HFFc6 (cell line): ENCODE measurements around the gene RNF115. TPM values are rescaled to one million over a fixed set of nuclear protein-coding genes. Genes with fewer than 3 reads are reported as not detected.

Experiments
- DNase-seq: peaks from one replicate; pipeline ENCODE4 v3.0.0-alpha.2; 2018
- H3K27ac Mint-ChIP-seq: 2 replicates; pipeline ENCODE4 v1.8.0; 2020; ENCODE audit warnings: mild to moderate bottlenecking, mixed read lengths
- H3K27me3 Mint-ChIP-seq: 2 replicates; pipeline ENCODE4 v1.8.0; 2021; ENCODE audit warnings: mild to moderate bottlenecking, moderate library complexity, mixed read lengths; ENCODE audit not compliant: insufficient read depth
- H3K36me3 Mint-ChIP-seq: 2 replicates; pipeline ENCODE4 v1.8.0; 2021; ENCODE audit warnings: low read depth, mixed read lengths
- H3K4me1 Mint-ChIP-seq: 2 replicates; pipeline ENCODE4 v1.8.0; 2020; ENCODE audit warnings: low read depth, mixed read lengths
- H3K4me3 Mint-ChIP-seq: 2 replicates; pipeline ENCODE4 v1.8.0; 2020; ENCODE audit warnings: mild to moderate bottlenecking, moderate library complexity, mixed read lengths
- H3K9me3 Mint-ChIP-seq: 2 replicates; pipeline ENCODE4 v1.8.0; 2020; ENCODE audit warnings: mild to moderate bottlenecking, mixed read lengths
- total RNA-seq, 6 experiments: library from RNA; stranded (reverse); fragmentation: NEBNext Ultra II Directional; extraction: Animal tissue kit (Norgen Biotek cat#: 25700); gene quantifications; 2 replicates in 1 of 6; 3 replicates in 5 of 6; pipeline ENCODE4 v1.2.3, GENCODE V29; 2021
- TF ChIP-seq, protein P1 (sequence below): fragments of 200-600 bp; sonication (generic); IDR thresholded peaks from 2 replicates; pipeline ENCODE4 v1.5.0; 2021; ENCODE audit warnings: antibody characterized with exemption, mild to moderate bottlenecking

RNF115 gene
- total RNA-seq, 6 experiments from 2014 or later, result 14.0 to 23.0 (median 21.2) TPM

- Mint-ChIP-seq H3K4me3 (no peak overlapping the region), H3K4me1 (peaks cover 49% of the 10 kb centered on the region), H3K27me3 (no peaks in the 10 kb centered on the region; the same call in 1 of the 2 replicates), H3K9me3 (peaks cover 6% of the 10 kb centered on the region; the same call in 1 of the 2 replicates), H3K27ac (peak overlapping the region; percentile 19), H3K36me3 (peaks cover 64% of the 10 kb centered on the region)
- DNase-seq, result no peak
- TF ChIP-seq, protein P1, sequence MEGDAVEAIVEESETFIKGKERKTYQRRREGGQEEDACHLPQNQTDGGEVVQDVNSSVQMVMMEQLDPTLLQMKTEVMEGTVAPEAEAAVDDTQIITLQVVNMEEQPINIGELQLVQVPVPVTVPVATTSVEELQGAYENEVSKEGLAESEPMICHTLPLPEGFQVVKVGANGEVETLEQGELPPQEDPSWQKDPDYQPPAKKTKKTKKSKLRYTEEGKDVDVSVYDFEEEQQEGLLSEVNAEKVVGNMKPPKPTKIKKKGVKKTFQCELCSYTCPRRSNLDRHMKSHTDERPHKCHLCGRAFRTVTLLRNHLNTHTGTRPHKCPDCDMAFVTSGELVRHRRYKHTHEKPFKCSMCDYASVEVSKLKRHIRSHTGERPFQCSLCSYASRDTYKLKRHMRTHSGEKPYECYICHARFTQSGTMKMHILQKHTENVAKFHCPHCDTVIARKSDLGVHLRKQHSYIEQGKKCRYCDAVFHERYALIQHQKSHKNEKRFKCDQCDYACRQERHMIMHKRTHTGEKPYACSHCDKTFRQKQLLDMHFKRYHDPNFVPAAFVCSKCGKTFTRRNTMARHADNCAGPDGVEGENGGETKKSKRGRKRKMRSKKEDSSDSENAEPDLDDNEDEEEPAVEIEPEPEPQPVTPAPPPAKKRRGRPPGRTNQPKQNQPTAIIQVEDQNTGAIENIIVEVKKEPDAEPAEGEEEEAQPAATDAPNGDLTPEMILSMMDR, result no peak
Measured at GRCh38 chr1:145757420-145757819, 66.5 kb downstream of the RNF115 start.

DNA sequence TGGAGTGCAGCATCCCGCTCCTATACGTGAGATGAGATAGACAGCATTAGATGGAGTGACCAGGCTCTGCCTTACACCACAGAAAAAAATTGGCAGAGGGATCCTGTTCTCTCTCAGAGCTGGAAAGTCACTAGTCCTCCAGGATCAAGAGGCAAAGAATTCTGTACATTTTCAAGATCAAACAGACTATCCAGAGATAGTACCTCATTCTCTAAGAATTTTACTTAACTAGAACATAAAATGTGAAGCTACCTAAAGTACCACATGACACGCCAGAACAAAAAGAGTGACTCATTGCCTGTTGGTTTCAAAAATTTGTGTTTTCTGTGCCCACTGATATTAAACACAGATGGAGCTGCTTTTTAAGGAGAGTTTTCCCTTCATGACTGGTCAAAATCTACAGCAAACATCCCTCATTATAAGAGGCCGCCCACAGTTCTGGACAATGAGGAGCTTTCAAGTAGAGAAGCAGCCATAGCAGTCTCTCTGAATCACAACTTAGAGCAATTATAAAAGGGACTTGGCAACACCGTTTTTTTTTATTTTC lies 72.3 kb downstream of the RNF115 start:
- peak overlapping the region; percentile 92 for H3K27ac Mint-ChIP-seq
- peaks cover 46% of the 10 kb centered on the region for H3K36me3 Mint-ChIP-seq

DNA sequence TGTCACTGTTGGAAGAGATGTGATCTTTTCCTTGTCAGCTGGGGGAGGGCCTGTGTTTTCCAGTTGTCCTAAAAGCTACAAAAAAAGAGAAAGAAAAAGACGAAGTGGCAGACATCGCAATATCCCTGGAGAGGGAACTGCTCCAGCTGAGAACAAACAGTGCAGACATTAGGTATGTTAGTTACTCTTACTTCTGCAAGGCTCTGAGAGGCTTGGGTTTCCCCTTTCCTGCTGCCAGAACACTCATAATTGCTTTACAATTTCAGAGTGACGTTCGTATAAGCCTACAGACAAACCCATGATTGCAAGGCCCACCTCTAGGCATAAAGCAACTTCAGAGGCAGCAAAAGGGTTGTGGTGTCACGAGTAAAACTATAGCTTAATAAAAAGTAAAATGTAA lies 73.5 kb downstream of the RNF115 start:
- Mint-ChIP-seq H3K4me3 (peak overlapping the region; percentile 74; the same call in 1 of the 2 replicates), H3K4me1 (peaks cover 53% of the 10 kb centered on the region), H3K36me3 (peaks cover 40% of the 10 kb centered on the region), H3K27me3 (no peaks in the 10 kb centered on the region), H3K9me3 (no peaks in the 10 kb centered on the region), H3K27ac (peak overlapping the region; percentile 92)
- DNase-seq, result no peak
- TF ChIP-seq, protein P1, result no peak

More for the DNA sequence above, 72.3 kb downstream of the RNF115 start:
- Mint-ChIP-seq H3K4me1 (peaks cover 53% of the 10 kb centered on the region), H3K4me3 (peak overlapping the region; percentile 74), H3K27me3 (no peaks in the 10 kb centered on the region), H3K9me3 (no peaks in the 10 kb centered on the region)
- TF ChIP-seq, protein P1, result no peak; the same call in 1 of the 2 replicates
- DNase-seq, result peak; percentile 98

DNA sequence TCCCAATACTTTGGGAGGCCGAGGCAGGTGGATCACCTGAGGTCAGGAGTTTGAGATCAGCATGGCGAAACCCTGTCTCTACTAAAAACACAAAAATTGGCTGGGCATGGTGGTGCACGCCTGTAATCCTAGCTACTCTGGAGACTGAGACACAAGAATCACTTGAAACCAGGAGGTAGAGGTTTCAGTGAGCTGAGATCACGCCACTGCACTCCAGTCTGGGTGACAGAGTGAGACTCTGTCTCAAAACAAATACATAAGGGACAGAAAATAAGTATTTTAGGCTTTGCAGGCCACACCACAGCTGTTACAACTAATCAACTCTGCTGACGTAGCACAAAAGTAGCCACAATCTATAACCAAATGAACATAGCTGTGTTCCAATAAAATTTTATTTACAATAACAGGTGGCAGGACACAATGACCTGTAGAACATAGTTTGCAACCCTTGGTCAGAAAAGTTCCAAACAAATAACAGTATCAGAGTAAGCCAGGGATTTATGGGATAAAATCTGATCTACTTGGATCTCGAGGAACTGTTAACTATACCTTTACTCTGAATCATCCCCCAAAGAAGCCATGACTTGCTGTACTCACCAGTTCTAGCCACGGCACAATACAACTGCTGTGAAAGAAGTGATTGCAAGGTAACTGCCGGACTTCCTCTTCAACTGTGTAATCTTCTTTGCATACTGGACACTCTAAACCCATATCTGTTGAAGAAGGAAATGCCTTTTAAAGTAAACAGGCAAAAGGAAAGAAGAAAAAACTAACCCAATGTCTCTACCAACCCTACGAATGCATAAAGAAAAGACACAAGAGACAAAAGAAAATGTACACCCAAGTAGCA lies 76.3 kb downstream of the RNF115 start:
- Mint-ChIP-seq H3K4me1 (peaks cover 41% of the 10 kb centered on the region), H3K27ac (no peak overlapping the region), H3K27me3 (0 out of 2 replicates have a peak, but pooled peaks cover 4% of the 10 kb centered on the region), H3K36me3 (peaks cover 56% of the 10 kb centered on the region), H3K9me3 (no peaks in the 10 kb centered on the region), H3K4me3 (no peak overlapping the region)
- DNase-seq, result no peak
- TF ChIP-seq, protein P1, result no peak

DNA sequence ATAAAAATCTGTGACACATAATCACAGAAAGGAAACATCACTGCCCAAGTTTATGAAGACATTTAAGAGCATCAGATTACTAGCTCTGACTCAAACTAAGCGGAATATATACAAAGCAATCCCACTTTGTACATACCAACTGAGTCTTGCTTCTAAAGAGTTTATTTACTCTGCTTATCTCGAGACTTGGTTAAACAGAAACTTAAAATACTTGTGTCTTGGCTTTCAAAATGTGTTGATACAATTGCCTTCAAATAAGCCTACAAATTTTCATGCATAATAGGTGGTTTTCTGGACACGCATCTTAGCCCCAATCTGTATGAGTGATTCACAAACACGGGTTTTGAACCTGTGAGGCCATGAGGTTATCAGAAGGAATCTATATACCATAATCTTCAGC lies 83.6 kb downstream of the RNF115 start:
- DNase-seq, result peak; percentile 90
- Mint-ChIP-seq H3K27ac (peak overlapping the region; percentile 71), H3K27me3 (peaks cover 4% of the 10 kb centered on the region; the same call in 1 of the 2 replicates), H3K4me3 (peak overlapping the region; percentile 21), H3K9me3 (peaks cover 8% of the 10 kb centered on the region), H3K4me1 (peaks cover 69% of the 10 kb centered on the region), H3K36me3 (peaks cover 72% of the 10 kb centered on the region)
- TF ChIP-seq, protein P1, result no peak
